ENCODE results near the gene LASP1. TPM values are rescaled to one million over a fixed set of nuclear protein-coding genes. Genes with fewer than 3 reads are reported as not detected.

Gene LASP1
- total RNA-seq, 2 experiments from 2014 or later, result 135 to 139 TPM

GRCh38 chr17:38877130-38877851 is 7.4 kb downstream of the LASP1 start:
- DNase-seq, result peak; percentile 70

GRCh38 chr17:38879878-38880665 is 10.2 kb downstream of the LASP1 start:
- Mint-ChIP-seq H3K4me3 (peak overlapping the region; percentile 44), H3K4me1 (ENCODE audit: low read depth) (peaks cover 86% of the 10 kb centered on the region), H3K27ac (peak overlapping the region; percentile 85), H3K27me3 (no peaks in the 10 kb centered on the region), H3K36me3 (ENCODE audit: low read depth) (peaks cover 61% of the 10 kb centered on the region), H3K9me3 (no peaks in the 10 kb centered on the region)
- intact Hi-C loops (cut with micrococcal nuclease), result no loop called here
- no peak for ATAC-seq
- CTCF ChIA-PET, result interaction anchor here (0.8 to 2.2 kb wide), 7 partner anchors 7 to 358 kb away, joined by 3 to 13 read pairs (median 4); partner anchors contain the start of genes LASP1 and LASP1NB
- POLR2A ChIA-PET, result interaction anchor here (0.7 to 8.1 kb wide), 4 partner anchors 9 to 1079 kb away, joined by 3 to 91 read pairs (median 13); partner anchors contain the start of gene LASP1
- DNase-seq, result peak; percentile 46
- no peak for TF ChIP-seq CTCF (IDR thresholded peaks at IDR 0.05)

More at GRCh38 chr17:38877130-38877851, 7.4 kb downstream of the LASP1 start:
- H3K4me1 Mint-ChIP-seq (ENCODE audit: low read depth), result peaks cover 92% of the 10 kb centered on the region
- no peaks in the 10 kb centered on the region for H3K9me3 Mint-ChIP-seq
- H3K4me3 Mint-ChIP-seq, result peak overlapping the region; percentile 39
- H3K27me3 Mint-ChIP-seq, result no peaks in the 10 kb centered on the region
- no peak for TF ChIP-seq CTCF (IDR thresholded peaks at IDR 0.05)
- POLR2A ChIA-PET, result interaction anchor here (0.7 to 2.9 kb wide), 5 partner anchors 9 to 26 kb away, joined by 3 to 14 read pairs (median 3); no protein-coding TSS in a partner anchor
- ATAC-seq, result peak; percentile 59
- CTCF ChIA-PET, result interaction anchor here (0.7 to 1.6 kb wide), 4 partner anchors 12 to 106 kb away, joined by 3 to 12 read pairs (median 3); partner anchors contain the start of gene LASP1NB
- peak overlapping the region; percentile 87 for H3K27ac Mint-ChIP-seq
- H3K36me3 Mint-ChIP-seq (ENCODE audit: low read depth), result peaks cover 48% of the 10 kb centered on the region
- intact Hi-C loops (cut with micrococcal nuclease), result no loop called here

- intact Hi-C loops (cut with micrococcal nuclease), result no loop called here
- no peak for TF ChIP-seq CTCF (IDR thresholded peaks at IDR 0.05)
- H3K36me3 Mint-ChIP-seq (ENCODE audit: low read depth), result peaks cover 73% of the 10 kb centered on the region
- POLR2A ChIA-PET, result interaction anchor here (0.6 to 8.1 kb wide), 10 partner anchors 8 to 180 kb away, joined by 3 to 91 read pairs (median 4); partner anchors contain the start of genes LASP1 and RPL23
- peaks cover 88% of the 10 kb centered on the region for H3K4me1 Mint-ChIP-seq (ENCODE audit: low read depth)
- peak overlapping the region; percentile 57 for H3K4me3 Mint-ChIP-seq
- CTCF ChIA-PET, result interaction anchor here (1.1 to 2.2 kb wide), 7 partner anchors 9 to 357 kb away, joined by 3 to 13 read pairs (median 4); partner anchors contain the start of genes LASP1 and LASP1NB
- peak; percentile 64 for ATAC-seq
- peak overlapping the region; percentile 85 for H3K27ac Mint-ChIP-seq
- DNase-seq, result peak; percentile 85
- H3K9me3 Mint-ChIP-seq, result no peaks in the 10 kb centered on the region
- H3K27me3 Mint-ChIP-seq, result no peaks in the 10 kb centered on the region
Measured at GRCh38 chr17:38881600-38882191, 11.8 kb downstream of the LASP1 start.

- ChIA-PET POLR2A (interaction anchor here (1.1 to 8.1 kb wide), 7 partner anchors 10 to 181 kb away, joined by 3 to 91 read pairs (median 6); partner anchors contain the start of genes LASP1, LASP1NB and RPL23), CTCF (no interaction called here)
- intact Hi-C loops (cut with micrococcal nuclease), result no loop called here
- ATAC-seq, result no peak
- no peak for DNase-seq
- Mint-ChIP-seq H3K27ac (peak overlapping the region; percentile 85), H3K27me3 (no peaks in the 10 kb centered on the region), H3K36me3 (ENCODE audit: low read depth) (peaks cover 74% of the 10 kb centered on the region), H3K9me3 (no peaks in the 10 kb centered on the region), H3K4me1 (ENCODE audit: low read depth) (peaks cover 88% of the 10 kb centered on the region), H3K4me3 (peak overlapping the region; percentile 57)
- no peak for TF ChIP-seq CTCF (IDR thresholded peaks at IDR 0.05)
Measured at GRCh38 chr17:38882870-38883269, 13.0 kb downstream of the LASP1 start.

Measured in activated CD8-positive, alpha-beta T cell treated with anti-CD3 and anti-CD28 coated beads for 36 hours (primary cell).